ENCODE results near the gene LHFPL2.
"Not testable (repeated sequence)": the region's sequence is repeated elsewhere in the genome, so short reads cannot be mapped to it uniquely, and the experiment has no call there.

The LHFPL2 gene

DNA sequence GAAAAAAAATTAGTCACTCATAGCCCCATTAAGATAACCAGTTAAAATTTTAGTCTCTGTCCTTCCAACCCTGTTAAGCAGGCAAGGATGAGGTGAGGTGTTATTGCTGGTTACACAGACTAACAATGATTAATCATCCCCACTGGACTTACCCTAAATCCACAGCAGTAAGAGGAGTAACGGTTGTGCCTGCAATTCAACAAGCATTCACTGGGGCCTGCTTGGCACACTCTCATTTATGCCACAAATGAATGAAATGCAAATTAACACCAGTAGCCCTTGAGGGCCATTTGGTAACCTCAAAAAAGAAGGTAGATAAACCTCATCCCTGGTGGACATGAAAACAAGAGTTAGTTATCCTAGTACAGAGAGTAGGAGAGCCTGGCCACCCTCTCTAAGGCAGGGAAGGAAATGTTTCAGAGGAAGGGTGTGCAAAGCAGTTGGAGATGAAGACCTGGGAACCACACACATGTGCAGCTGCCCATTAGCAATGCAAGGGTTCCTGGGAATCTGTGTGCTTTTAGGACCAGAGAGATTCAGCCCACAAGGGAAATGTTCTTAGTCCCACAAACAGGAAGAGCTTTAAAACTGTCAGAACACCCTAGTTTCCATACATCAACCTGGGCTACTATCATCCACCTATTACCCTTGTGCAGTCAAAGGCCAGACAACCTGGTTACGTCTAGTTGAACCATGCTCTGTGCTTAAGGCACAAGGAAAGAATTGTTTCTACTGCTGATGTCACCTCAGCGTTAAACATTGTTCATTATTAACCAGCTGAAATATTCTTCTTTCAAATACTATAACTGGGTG lies 7.7 kb downstream of the LHFPL2 start:
- DNase-seq (ENCODE audit: low spot score), result no peak

DNA sequence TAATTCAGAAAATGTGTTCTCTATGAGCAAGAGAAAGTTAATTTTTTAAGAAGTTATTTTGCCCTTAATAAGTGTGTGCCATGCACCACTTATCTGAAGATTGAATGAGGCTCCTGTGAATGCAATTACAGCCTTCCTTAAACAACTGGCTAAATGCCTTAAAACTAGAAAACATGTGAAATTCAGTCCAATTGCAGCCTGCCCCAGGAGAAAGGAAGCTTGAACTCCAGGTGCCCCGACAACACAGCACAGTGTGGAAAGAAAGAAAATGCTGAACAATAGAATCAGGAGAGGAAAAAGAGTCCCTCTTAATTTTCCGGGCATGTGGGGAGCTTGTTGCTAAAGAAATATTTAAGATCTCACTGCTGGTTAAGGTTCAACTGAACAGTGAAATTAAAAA lies 8.8 kb downstream of the LHFPL2 start:
- no peak for DNase-seq (ENCODE audit: low spot score)

DNA sequence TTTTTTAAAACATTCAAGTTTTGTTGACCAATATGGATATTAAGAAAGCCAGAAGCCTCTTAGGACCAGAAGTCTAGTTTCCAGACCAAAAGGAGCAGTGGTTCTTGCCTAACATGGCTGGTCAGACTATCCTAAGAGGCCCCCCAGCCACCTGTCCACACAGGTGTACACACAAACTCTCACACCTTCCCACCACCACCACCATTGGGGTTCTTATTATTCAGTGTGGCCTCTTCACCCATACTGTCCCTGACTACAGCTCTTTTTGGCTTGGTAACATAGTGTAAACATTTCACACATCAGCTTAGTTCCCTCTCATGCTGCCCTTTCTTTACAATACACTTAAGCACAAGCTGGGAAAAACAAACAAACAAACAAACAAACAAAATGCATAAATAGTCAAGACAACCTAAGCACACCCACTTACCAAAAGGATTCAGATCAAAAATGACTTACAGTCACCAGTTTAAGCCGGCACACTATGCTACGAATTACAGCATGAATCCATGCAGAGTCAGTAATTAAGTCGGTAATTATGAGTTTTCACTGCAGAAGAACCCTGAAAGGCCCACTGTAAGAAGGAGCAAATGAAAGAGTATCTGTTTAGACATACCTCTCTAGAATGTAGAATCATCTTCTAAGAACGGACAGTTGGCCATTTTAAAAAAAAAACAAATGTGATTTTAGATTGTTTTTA lies 9.5 kb downstream of the LHFPL2 start:
- DNase-seq (ENCODE audit: low spot score), result no peak

DNA sequence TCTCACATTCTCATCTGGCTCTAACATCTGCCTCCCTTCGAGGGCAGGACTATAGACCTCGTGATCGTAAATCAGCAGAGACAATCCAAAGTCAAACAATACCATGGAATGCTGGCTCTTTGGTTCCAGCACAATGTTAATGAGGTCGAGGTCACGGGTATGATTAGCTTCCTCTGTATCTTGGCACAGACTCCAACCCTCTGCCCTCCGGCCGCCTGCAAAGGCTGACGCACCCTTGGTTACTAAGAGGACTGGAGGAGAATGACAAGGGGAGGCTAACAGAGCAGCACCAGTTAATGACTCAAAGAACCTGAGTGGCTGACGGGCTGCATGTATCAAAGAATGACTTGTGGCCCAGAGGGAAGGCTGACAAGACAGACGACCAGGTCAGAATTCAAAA lies 10.1 kb downstream of the LHFPL2 start:
- DNase-seq (ENCODE audit: low spot score), result no peak

DNA sequence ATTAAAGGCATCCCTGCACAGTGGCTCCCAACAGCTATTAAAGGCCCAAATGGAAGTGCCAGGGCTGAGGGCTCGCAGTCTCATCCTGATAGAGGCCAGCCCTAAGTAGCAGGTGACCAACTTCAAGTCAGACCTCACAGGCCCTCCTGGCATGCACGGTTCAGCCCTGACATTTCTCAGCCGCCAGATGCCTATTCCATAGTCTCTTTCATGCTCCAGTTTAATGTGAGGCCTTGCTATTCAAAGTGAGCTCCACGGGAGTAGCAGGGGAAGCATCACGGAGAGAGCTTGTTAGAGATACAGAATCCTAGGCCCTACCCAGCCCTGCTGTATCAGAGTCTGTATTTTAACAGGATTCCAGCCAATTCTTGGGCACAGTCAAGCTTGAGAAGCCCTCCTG lies 11.1 kb downstream of the LHFPL2 start:
- no peak for DNase-seq (ENCODE audit: low spot score)

DNA sequence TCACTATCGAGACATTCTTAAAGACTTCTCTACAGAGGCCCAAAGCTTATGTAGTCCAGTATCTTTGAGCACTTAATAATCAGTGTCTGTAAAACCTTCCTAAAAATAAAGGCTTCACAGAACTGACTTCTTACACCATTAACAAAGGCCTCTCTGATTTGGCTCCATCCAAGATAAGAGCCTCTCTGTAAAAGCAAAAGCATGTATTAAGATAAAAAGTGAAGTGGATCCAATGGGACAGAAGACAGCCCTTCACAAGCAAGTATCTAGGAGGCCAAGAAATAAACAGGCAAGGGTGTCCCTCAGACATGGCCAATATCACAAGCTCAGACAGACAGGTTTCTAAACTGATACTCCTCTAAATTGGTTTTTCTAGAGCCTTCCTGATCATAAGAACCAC lies 11.9 kb downstream of the LHFPL2 start:
- DNase-seq (ENCODE audit: low spot score), result no peak

DNA sequence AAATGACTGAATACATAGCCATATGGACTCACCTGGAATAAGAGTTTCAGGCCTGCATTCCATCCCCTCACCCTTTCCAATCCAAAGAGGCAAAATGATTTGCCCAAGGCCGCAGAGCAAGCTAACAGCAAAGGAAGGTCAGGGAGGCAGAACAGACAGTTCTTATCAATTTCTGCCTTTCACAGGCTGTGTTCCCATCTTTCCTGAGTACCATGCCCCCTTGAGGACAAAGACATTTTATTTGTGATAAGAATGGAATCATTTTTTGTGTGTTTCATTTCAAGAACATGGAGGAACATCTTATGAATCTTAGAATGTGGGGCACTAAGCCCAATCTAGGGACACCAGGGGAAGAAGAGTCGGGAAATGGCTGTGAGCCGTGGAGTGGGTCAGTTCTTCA lies 13.9 kb downstream of the LHFPL2 start:
- no peak for DNase-seq (ENCODE audit: low spot score)

DNA sequence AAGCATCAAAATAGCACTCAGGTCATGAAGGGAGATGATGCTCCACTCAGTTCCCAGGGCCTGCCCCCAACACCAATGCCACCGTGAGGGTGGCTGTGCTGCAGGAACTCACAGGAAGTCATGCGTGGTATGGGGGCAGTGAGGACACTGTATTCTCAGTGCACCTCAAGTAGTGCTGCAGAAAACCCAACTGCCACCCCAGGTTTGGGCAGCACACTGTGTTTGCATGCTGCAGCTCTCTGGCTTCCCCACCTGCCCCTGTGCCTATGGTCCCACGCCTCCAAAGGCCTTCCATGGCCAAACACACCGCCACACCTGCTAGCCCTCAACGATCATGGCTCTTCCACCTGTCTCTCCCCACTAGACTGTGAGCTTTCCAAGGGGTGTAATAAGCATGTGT lies 14.3 kb downstream of the LHFPL2 start:
- no peak for DNase-seq (ENCODE audit: low spot score)

DNA sequence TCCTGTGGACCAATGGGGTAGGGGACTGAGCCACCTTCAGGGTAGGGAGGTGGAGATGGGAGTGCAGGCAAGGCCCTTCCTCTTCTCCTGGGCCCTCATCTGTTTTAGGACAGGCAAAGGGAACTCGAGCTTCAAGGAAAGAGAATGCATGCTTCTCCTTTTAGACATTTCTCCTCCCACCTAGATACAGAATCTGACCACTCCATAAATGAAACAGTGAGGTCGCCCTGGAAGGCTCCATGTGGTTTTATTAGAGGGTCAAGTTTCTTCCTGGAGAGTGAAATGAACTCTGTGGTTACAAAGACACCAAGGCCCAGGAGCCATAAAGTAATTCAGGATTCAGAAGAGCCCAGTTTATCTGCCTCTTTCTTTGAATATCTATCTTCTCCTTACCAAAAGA lies 14.9 kb downstream of the LHFPL2 start:
- DNase-seq (ENCODE audit: low spot score), result no peak

DNA sequence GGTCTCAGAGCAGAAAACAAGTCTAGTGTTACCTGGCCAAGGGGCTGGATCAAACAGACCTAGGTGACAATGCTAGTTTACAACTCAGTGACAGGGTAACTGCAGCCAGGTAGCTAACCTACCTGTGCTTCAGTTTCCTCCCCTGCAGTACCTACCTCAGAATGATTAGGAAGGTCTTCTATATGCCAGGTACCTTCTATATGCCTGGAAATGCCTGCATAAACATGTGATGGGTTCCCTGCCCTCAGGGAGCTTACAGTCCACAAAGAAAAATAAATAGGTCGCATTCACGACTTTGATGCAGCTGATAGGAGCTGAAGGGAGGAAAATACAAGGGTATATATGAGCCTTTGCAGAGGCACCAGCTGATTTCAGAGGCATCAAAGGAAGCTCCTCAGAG lies 16.1 kb downstream of the LHFPL2 start:
- DNase-seq (ENCODE audit: low spot score), result no peak

DNA sequence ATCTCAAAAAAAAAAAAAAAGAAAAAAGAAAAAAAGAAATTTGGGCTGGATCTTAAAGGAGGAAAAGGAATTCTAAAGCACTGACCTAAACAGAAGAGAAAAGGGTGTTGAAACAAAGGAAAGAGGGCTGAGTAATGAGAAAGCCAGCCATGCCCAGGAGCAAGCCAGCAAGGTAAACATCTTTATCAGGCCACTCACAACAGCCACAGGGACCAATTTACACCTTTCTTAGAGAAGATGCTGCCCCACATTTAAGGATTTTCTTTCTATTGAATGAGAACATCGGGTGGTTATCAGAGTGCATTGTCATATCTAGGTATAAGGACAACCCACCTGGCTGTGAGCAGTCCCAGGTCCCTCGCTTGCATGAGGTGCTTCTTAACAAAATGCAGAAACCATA lies 16.6 kb downstream of the LHFPL2 start:
- DNase-seq (ENCODE audit: low spot score), result no peak

DNA sequence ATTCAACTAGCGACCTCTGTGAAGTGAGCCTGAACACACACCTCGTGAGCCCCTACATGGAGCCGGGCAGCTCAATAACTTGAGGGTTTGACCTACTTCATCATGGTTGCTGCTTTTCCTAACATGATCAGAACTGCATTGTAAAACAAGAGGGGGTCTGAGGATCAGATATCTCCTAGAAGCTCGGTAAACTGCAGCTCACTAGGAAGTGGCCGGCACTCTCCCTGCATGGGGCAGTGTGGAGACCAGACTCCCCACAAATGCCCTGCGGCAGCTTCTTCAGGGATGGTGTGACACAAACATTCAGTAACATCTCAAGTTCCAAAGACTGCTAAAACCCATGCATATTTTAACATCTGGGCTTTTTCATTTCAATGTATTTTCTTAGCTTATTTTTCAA lies 18.5 kb downstream of the LHFPL2 start:
- no peak for DNase-seq (ENCODE audit: low spot score)

DNA sequence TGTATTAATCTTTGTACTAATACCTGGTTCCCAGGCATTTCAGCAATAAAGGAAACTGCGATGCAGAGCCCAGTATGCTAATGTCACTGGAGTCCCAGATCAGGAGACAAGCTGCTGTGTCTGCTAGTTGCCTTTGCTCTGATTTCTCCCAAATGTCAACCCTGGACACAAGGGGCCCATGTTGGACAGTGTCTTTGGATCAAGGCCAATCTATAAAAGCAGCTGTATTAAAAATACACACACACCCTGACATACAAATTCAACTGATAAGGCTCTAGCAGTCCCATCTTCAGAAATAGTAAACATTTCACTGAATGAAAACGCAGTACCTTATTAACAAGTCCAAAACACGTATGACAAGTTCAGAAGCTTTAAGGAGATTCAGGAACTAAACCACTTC lies 18.9 kb downstream of the LHFPL2 start:
- no peak for DNase-seq (ENCODE audit: low spot score)

DNA sequence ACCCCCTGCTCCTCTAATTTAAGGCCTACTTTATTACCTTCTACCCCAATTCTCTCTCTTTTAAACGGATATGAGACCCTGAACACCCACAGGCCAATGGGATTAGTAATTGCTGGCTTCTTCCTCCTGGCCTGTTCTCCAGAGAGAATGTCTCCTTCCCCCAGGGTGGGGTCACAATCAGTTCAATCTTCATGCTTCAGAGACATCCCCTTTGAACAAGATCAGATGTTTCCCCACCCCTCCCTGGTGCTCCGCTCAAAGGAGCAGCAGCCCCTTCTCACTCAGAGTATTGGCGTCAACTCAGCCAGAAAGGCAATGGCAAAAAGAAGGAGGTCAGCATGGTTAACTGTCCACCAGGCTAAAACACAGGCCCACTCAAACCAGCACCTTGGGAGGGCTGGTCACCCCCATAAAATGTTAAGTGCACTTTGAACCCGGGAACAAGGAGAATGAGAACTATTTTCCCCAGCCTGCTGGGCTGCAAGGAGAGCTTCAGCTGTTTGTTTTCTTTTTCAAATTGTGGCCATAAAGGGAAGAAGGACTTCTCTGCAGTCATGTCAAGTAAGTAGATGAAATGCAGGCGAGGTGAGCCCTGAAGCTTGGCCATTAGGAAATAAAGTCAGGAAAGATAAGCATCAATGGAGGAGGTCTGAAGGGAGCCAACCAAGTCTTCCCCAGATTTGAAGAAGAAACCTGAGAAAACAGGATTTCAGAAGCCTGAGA lies 20.1 kb downstream of the LHFPL2 start:
- DNase-seq (ENCODE audit: low spot score), result no peak

DNA sequence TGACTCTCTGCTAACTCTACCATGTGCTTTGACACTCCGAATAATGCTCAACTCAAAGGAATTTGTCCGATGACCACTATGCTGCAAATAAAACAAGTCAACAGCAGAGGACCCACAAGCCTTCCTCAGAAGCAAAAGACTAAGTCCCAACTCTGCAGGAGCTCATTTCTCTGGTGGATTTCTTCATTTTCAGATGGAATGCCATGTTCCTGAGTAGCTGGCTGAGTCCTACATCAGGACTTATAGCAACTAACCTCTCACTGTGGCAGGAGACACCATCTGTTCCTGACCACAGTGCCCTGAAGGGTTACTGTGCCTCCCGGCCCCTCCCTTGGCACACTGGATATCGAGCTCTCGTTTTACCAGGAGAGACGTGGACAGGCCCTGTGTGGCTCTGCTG lies 20.8 kb downstream of the LHFPL2 start:
- DNase-seq (ENCODE audit: low spot score), result no peak

DNA sequence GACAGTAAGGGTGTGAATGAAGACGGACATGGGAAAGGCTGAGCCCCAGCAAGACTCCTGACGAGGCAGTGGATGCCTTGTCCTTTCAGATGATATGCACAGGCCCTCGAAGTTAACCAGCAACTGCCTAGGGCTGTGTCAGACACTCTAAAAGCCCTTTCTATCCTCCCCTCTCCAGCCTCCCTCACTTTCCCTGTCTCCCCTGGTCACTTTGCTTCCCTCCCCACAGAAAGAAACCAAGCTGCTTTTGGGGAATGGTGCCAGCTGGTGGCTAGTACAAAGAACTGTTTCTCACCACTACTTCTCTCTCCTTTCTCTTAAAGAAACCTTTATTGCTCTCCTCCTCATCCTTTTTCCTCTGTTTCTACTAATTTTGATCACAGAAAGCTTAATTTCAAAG lies 21.4 kb downstream of the LHFPL2 start:
- DNase-seq (ENCODE audit: low spot score), result no peak

DNA sequence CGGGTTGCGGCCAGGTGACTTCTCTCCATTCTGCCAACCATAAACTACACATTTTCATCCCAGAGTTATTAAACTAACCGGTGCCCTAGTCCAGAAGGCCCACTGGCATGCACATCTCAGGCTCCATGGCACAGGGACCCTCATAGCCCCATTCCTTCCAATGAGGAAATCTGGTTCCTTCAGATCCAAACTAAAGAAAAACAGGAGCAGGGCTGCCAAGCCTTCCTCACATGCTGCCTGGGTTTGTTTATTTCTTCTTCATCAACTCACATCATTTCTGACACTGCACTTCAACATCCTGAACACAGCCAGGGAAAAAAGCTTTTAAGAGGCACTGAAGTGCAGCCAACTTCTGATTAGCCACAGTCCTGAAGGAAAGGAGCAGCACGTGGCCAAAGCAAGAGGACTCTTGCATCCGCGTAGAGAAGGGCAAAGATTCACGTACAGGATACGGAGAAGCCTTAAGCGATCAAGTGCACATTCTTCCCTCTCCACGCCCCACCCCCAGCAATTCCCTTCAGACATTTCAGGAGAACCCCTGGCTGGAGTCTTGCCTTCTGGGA lies 22.5 kb downstream of the LHFPL2 start:
- no peak for DNase-seq (ENCODE audit: low spot score)

DNA sequence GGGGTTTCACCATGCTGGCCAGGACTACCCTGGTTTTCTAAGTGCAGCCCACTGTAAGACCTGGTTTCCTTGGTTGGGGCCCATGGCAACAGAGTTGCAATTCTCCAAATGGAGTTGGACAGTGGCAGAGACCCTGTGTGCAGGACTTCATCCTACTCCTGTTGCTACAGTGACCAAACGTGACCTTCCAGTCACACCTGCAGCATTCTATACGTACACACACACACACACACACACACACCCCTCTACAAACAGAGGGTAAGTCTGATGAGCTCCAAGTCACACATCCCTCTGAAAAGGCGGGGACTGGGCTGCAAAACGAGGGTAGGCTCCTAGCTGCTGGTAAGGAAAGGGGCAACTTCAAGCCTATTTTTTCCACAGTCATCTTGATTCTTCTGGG lies 23.6 kb downstream of the LHFPL2 start:
- DNase-seq (ENCODE audit: low spot score), result no peak

DNA sequence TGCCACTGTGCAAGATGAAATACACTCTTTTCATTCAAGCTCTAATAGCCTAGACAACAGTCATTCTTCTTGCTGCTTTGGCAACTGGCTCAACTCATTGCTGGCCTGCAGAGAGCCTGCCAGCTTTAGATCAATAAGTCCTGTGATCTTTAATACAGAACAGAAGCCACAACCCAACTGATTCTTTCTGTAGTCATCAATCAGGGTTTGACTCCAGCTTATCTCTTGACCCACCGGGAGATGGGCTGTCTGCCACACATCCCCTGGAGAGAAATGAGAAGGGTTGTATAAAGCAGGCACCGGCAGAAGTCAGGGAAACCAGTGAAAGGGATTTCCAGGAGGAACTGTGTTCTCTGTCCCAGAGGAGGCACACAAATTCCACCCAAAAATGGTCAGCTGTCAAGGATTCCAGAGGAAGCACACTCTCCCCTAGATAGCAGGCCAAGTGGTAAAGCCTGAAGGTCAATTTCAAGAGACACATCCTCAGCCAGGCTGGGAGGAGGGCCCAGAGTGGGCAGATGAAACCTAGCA lies 24.5 kb downstream of the LHFPL2 start:
- DNase-seq (ENCODE audit: low spot score), result no peak

DNA sequence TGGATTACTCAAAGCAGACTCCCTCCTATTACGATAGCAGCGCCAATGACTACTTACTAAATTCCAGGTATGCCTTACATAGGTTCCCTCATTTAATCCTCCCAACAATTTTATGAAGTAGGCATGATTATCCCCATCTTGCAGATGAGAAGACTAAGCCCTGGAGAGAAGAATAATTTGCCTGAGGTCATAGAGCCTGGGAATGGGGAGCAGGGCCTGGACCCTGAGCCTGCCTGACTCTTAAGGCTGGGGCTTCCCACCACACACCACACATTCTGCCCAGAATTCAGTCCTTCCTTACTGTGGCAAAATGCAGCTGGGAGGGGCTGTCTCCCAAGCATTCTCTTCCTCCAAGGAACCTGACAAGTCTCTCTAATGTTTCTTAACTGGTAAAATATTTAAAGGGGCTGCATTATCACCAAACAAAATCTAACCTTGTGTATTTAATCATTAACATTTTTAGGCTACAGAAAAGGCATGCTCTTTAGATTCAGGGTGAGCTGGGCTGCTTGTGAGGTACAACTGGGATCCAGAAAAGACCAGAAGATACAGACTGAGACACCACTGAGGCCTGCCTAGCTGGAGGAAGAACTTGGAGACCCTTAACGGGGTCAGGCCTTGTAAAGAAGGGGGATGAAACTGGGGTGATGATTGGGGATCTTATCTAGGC lies 26.1 kb downstream of the LHFPL2 start:
- no peak for DNase-seq (ENCODE audit: low spot score)

DNA sequence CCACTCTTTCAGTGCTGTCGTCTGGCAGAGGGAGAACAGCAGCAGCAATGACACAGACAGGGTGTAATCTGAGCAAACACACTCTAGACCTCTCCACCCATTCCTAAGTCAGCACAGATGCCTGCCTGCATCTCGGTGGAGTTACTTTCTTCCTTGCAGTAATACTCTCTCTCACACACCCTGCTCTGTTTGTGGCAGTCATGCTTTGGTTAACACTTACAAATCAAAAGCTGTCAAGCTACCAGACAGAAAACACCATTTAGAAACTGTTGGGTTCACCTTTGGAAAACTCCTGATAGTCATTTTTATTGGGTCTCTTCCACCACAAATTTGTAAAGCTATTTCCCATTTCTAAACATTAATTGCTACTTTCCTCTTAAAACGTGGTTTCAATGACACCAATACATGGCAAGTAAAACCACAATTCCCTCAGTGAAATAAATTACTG lies 27.3 kb downstream of the LHFPL2 start:
- DNase-seq (ENCODE audit: low spot score), result no peak

DNA sequence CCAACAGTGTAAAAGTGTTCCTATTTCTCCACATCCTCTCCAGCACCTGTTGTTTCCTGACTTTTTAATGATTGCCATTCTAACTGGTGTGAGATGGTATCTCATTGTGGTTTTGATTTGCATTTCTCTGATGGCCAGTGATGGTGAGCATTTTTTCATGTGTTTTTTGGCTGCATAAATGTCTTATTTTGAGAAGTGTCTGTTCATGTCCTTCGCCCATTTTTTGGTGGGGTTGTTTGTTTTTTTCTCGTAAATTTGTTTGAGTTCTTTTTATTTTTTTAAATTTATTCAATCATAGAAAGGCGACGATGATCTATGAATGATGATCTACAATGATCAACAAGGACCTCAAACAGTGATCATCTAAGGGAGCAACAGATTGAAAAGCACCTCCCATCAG lies 28.5 kb downstream of the LHFPL2 start:
- DNase-seq (ENCODE audit: low spot score), result not testable (repeated sequence)
